Esophagus squamous epithelium (tissue), 5 donors: ENCODE data around the gene KCNQ1. TPM values are rescaled to one million over a fixed set of nuclear protein-coding genes. Genes with fewer than 3 reads are reported as not detected.

Experiments used
- DNase-seq: peaks from one replicate; lab custom pipeline; 2025; lab: John Stamatoyannopoulos, UW
- H3K27ac ChIP-seq, 4 donors: fragments of 200-600 bp; sonication (generic); one replicate each; pipeline ENCODE4 v1.5.1; 2016 to 2019; ENCODE audit warnings: mild to moderate bottlenecking in 1 of 4
- H3K27me3 ChIP-seq, 4 donors: fragments of 200-600 bp; sonication (generic); 1 replicate in 3 of 4; 2 replicates in 1 of 4; pipeline versions ENCODE4 v1.5.1 to v1.6.0; 2017 to 2021; ENCODE audit warnings: antibody characterized with exemption in 1 of 4
- H3K36me3 ChIP-seq, 3 donors: fragments of 200-600 bp; sonication (generic); one replicate each; pipeline ENCODE4 v1.5.1; 2016 to 2019
- H3K4me1 ChIP-seq, 3 donors: fragments of 200-600 bp; sonication (generic); one replicate each; pipeline ENCODE4 v1.5.1; 2017 to 2019
- H3K4me3 ChIP-seq, 4 donors: fragments of 200-600 bp; sonication (generic); 1 replicate in 3 of 4; 2 replicates in 1 of 4; pipeline ENCODE4 v1.5.1; 2016 to 2019; ENCODE audit warnings: mild to moderate bottlenecking in 2 of 4, moderate library complexity in 1 of 4
- H3K9me3 ChIP-seq, 3 donors: fragments of 200-600 bp; sonication (generic); one replicate each; pipeline ENCODE4 v1.5.1; 2016 to 2019
- POLR2A ChIP-seq, 4 donors: fragments of 450-650 bp; IDR thresholded peaks; one replicate each; pipeline ENCODE4 v1.6.1; 2017; ENCODE audit warnings: antibody characterized with exemption in 4 of 4, mild to moderate bottlenecking in 4 of 4, moderate library complexity in 3 of 4
- WGBS, 2 donors: methylation state at CpG; one replicate each; pipeline ENCODE4 v1.1.5; 2018; 5-methylcytosine and 5-hydroxymethylcytosine counted together
- intact Hi-C: fragments of 100-400 bp; cut with DNase I; formaldehyde crosslinking; loops from one replicate; pipeline ENCODE4 v1.15.0; 2022
- total RNA-seq, 4 donors: library from RNA; depleted of rRNA; stranded (reverse); fragments of >200 nt; gene quantifications; one replicate each; pipeline ENCODE4 v1.1.0, GENCODE V29; 2016
- TF ChIP-seq, protein P1 (sequence below), 6 experiments: fragments of 450-650 bp in 4 of 6; fragments of 200-600 bp in 2 of 6; sonication (generic) in 2 of 6; IDR thresholded peaks; one replicate each; pipeline ENCODE4 v1.5.1; 2016 to 2019; ENCODE audit warnings: antibody characterized with exemption in 6 of 6, mild to moderate bottlenecking in 4 of 6, moderate library complexity in 4 of 6
- donor health status: DM: yes; HTN: yes; CAD: no.

The KCNQ1 gene
- total RNA-seq, 4 donors from 2014 or later: 0.61 to 3.1 (median 0.72) TPM

DNA sequence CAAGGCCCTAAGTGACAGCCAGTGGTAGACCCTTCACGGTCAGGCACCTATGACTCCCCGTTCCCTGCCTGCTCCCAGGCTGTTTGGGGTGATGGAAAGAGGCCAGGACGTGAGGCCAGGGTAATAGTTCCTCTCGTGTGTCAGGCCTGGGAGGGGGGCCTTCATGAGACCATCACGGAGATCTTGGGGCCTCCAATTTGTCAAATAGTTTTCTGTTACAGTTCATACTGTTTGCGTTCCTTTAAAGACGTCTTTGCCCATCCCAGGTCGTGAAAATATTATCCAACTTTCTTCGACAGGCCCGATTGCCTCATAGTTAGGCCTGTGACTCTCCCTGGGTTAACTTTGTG is 317.2 kb downstream of the KCNQ1 start:
- H3K27ac ChIP-seq: no peak overlapping the region
- WGBS, 2 donors: 73 to 91% methylated on average over 8 to 10 of the region's 10 CpGs
- intact Hi-C loops: no loop called here

DNA sequence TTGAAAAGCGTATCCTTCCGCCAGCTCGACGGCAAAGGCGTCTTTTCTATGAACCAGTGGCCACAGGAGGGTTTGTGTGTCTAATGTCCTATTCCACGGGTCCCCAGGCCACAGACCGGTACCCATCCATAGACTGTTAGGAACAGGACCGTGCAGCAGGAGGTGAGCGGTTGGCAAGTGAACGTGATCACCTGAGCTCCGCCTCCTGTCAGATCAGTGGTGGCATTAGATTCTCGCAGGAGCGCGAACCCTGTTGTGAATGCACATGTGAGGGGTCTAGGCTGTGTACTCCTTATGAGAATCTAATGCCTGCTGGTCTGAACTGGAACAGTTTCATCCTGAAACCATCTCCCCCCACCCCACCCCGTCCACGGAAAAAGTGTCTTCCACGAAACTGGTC is 317.6 kb downstream of the KCNQ1 start:
- Histone ChIP-seq H3K4me1 (no peaks in the 10 kb centered on the region), H3K27me3 (no peaks in the 10 kb centered on the region), H3K9me3 (no peaks in the 10 kb centered on the region), H3K36me3 (no peaks in the 10 kb centered on the region), H3K27ac (no peak overlapping the region), H3K4me3 (no peak overlapping the region)
- TF ChIP-seq, protein P1, sequence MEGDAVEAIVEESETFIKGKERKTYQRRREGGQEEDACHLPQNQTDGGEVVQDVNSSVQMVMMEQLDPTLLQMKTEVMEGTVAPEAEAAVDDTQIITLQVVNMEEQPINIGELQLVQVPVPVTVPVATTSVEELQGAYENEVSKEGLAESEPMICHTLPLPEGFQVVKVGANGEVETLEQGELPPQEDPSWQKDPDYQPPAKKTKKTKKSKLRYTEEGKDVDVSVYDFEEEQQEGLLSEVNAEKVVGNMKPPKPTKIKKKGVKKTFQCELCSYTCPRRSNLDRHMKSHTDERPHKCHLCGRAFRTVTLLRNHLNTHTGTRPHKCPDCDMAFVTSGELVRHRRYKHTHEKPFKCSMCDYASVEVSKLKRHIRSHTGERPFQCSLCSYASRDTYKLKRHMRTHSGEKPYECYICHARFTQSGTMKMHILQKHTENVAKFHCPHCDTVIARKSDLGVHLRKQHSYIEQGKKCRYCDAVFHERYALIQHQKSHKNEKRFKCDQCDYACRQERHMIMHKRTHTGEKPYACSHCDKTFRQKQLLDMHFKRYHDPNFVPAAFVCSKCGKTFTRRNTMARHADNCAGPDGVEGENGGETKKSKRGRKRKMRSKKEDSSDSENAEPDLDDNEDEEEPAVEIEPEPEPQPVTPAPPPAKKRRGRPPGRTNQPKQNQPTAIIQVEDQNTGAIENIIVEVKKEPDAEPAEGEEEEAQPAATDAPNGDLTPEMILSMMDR (IDR thresholded peaks at IDR 0.05): no peak
- TF ChIP-seq POLR2A (IDR thresholded peaks at IDR 0.05): no peak
- WGBS, 2 donors: 93 to 94% methylated on average over 11 to 15 of the region's 17 CpGs
- DNase-seq: no peak
- intact Hi-C loops: no loop called here

More for the DNA sequence above, 317.2 kb downstream of the KCNQ1 start:
- no peak for TF ChIP-seq POLR2A (IDR thresholded peaks at IDR 0.05)
- TF ChIP-seq, protein P1 (IDR thresholded peaks at IDR 0.05): no peak
- DNase-seq: no peak
- no peaks in the 10 kb centered on the region for H3K4me1 ChIP-seq
- no peaks in the 10 kb centered on the region for H3K36me3 ChIP-seq
- H3K4me3 ChIP-seq: no peak overlapping the region
- no peaks in the 10 kb centered on the region for H3K9me3 ChIP-seq
- no peaks in the 10 kb centered on the region for H3K27me3 ChIP-seq

DNA sequence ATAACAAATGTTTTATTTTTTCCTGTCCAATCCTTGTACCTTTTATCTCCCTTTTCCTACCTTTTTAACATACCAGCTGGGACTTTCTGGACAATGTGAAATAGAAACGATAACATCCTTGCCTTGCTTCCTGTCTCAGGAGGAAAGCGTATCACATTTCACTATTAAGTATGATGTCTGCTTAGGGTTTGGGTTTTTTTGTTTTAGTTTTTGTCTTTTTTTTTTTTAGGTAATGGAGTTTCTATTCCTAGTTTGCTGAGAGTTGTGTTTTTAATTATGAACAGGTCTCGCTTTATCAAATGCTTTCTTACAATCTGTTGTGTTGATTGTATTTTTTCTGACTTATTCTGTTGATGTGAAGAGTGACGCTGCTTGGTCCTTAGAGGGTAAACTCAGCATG is 319.2 kb downstream of the KCNQ1 start:
- Histone ChIP-seq H3K4me3 (no peak overlapping the region), H3K36me3 (no peaks in the 10 kb centered on the region), H3K27ac (no peak overlapping the region), H3K9me3 (no peaks in the 10 kb centered on the region), H3K27me3 (no peaks in the 10 kb centered on the region), H3K4me1 (no peaks in the 10 kb centered on the region)
- TF ChIP-seq POLR2A (IDR thresholded peaks at IDR 0.05): no peak
- TF ChIP-seq, protein P1 (IDR thresholded peaks at IDR 0.05): no peak
- 70 to 74% methylated on average over 4 of the region's 4 CpGs for WGBS, 2 donors
- intact Hi-C loops: no loop called here
- DNase-seq: no peak

DNA sequence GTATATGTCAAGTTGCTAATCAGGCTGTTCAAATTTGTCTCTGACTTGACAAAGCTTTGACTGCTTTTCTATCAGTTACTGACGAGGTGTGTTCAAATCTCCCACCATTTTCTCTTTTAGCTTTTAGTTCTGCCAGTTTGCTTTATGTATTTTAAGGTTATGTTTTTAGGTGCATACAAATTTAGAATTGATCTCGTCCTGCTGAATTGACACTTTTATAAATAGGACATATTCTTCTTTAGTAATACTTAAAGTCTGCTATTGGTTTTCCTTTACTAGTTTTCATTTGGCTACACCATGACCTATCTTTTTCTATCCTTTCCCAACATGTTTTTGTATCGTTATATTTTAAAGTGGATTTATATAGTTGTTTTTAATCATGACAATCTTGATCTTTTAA is 320.7 kb downstream of the KCNQ1 start:
- H3K36me3 ChIP-seq: no peaks in the 10 kb centered on the region
- TF ChIP-seq, protein P1 (IDR thresholded peaks at IDR 0.05): no peak
- TF ChIP-seq POLR2A (IDR thresholded peaks at IDR 0.05): no peak
- WGBS, 2 donors: 77 to 80% methylated on average over 3 of the region's 3 CpGs
- H3K4me1 ChIP-seq: no peaks in the 10 kb centered on the region
- H3K9me3 ChIP-seq: no peaks in the 10 kb centered on the region
- DNase-seq: no peak
- intact Hi-C loops: no loop called here
- H3K4me3 ChIP-seq: no peak overlapping the region
- no peak overlapping the region for H3K27ac ChIP-seq
- H3K27me3 ChIP-seq: no peaks in the 10 kb centered on the region

DNA sequence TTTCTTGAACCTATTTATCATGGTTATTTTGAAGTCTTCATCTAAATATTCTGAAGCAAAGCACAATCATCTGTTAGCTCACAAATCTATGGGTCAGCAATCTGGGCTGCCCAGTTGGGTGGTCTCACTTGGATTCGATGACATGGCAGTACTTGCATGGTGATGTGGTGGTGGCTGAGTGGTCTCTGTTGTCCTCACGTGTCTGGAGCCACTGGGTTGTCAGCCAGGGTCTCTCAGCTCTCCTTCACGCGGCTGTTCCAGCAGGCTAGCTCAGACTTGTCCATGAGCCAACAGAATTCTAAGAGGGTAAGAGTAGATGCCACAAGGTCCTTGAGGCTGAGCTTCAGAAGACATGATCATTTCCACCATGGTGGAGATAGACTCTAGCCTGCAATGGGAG is 321.4 kb downstream of the KCNQ1 start:
- Histone ChIP-seq H3K36me3 (no peaks in the 10 kb centered on the region), H3K27me3 (no peaks in the 10 kb centered on the region), H3K4me1 (no peaks in the 10 kb centered on the region), H3K9me3 (no peaks in the 10 kb centered on the region), H3K4me3 (no peak overlapping the region), H3K27ac (no peak overlapping the region)
- no peak for DNase-seq
- 79 to 86% methylated on average over 4 of the region's 4 CpGs for WGBS, 2 donors
- TF ChIP-seq POLR2A (IDR thresholded peaks at IDR 0.05): no peak
- TF ChIP-seq, protein P1 (IDR thresholded peaks at IDR 0.05): no peak
- intact Hi-C loops: no loop called here
